ENCODE measurements around the gene OR5B2. TPM values are rescaled to one million over a fixed set of nuclear protein-coding genes. Genes with fewer than 3 reads are reported as not detected.

Gene OR5B2
- total RNA-seq, 2 donors from 2014 or later: not detected

- Histone ChIP-seq H3K36me3 (replicated peaks in 1 of 2; ENCODE audit: insufficient read depth in 1 of 2, low read depth in 2 of 2) (no peaks in the 10 kb centered on the region), H3K4me1 (no peaks in the 10 kb centered on the region), H3K9me3 (peaks cover 0 to 8% (median 0%) of the 10 kb centered on the region in 3 donors), H3K27me3 (no peaks in the 10 kb centered on the region), H3K4me3 (no peak overlapping the region), H3K27ac (no peak overlapping the region)
- intact Hi-C loops (cut with DNase I): no loop called here
- TF ChIP-seq POLR2A (IDR thresholded peaks at IDR 0.05): no peak
- TF ChIP-seq, protein P1, sequence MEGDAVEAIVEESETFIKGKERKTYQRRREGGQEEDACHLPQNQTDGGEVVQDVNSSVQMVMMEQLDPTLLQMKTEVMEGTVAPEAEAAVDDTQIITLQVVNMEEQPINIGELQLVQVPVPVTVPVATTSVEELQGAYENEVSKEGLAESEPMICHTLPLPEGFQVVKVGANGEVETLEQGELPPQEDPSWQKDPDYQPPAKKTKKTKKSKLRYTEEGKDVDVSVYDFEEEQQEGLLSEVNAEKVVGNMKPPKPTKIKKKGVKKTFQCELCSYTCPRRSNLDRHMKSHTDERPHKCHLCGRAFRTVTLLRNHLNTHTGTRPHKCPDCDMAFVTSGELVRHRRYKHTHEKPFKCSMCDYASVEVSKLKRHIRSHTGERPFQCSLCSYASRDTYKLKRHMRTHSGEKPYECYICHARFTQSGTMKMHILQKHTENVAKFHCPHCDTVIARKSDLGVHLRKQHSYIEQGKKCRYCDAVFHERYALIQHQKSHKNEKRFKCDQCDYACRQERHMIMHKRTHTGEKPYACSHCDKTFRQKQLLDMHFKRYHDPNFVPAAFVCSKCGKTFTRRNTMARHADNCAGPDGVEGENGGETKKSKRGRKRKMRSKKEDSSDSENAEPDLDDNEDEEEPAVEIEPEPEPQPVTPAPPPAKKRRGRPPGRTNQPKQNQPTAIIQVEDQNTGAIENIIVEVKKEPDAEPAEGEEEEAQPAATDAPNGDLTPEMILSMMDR (IDR thresholded peaks at IDR 0.05): no peak
- WGBS, 2 donors: 64 to 76% methylated on average over 6 of the region's 6 CpGs
- ATAC-seq: no peak
- no peak for DNase-seq
Measured at GRCh38 chr11:58446294-58446693, 18.4 kb upstream of the OR5B2 start.

DNA sequence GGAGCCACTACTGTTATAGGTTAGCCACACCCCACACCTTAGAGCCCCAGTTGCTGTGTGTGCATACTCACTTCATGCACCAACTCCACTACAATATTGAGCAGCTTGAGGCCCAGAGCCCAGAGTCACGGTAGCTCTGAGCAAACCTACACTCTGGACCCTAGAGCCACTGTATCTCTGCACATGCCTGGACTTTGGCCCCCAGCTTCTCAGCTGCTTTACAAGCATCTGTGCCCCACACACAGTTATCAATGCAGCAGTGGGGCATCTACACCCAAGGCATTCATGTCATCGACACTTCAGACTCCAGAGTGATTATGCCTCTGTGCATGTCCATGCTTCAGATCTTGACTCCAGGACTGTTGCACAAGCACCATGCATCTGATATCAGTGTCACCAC, 16.4 kb upstream of the OR5B2 start:
- no peak for TF ChIP-seq POLR2A (IDR thresholded peaks at IDR 0.05)
- TF ChIP-seq, protein P1 (IDR thresholded peaks at IDR 0.05): no peak
- no peaks in the 10 kb centered on the region for H3K27me3 ChIP-seq
- intact Hi-C loops (cut with DNase I): no loop called here
- H3K4me3 ChIP-seq: no peak overlapping the region
- 68% methylated on average over 2 of the region's 2 CpGs; no CpG with 5 or more reads in 1 of the 2 donors for WGBS, 2 donors
- ATAC-seq: no peak
- no peak overlapping the region for H3K27ac ChIP-seq
- no peaks in the 10 kb centered on the region for H3K36me3 ChIP-seq (replicated peaks in 1 of 2; ENCODE audit: insufficient read depth in 1 of 2, low read depth in 2 of 2)
- DNase-seq: no peak
- peaks cover 0 to 8% (median 0%) of the 10 kb centered on the region in 3 donors for H3K9me3 ChIP-seq
- H3K4me1 ChIP-seq: no peaks in the 10 kb centered on the region

DNA sequence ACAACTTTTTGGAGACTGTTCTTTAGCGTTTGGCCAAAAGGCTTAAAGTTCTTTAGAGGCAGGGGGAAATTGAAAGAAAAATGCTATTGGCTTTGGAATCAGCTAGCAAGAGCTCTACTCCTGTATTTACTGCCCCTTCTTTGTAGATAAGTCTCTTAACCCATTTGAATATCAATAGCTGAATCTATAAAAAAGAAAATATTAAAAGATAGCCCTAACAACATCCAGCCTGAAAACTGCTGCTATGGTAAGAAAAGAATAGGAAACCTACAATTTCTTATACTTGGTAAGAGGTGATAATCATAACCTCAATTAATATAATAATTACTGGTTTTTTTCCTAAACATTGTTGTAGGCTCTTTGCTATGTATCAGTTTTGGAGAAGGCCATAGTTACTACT, 14.2 kb upstream of the OR5B2 start, which contains the start of gene OR5B12:
Gene OR5B12, minus strand, starts transcription at position 101 of the 400 bp plus-strand sequence. CDS start 2,085 bp downstream, outside the sequence.
- intact Hi-C loops (cut with DNase I): no loop called here
- Histone ChIP-seq H3K9me3 (peaks cover 0 to 8% (median 0%) of the 10 kb centered on the region in 3 donors), H3K27me3 (no peaks in the 10 kb centered on the region), H3K4me1 (no peaks in the 10 kb centered on the region), H3K36me3 (replicated peaks in 1 of 2; ENCODE audit: insufficient read depth in 1 of 2, low read depth in 2 of 2) (no peaks in the 10 kb centered on the region), H3K27ac (no peak within 1 kb of the TSS), H3K4me3 (no peak within 1 kb of the TSS)
- TF ChIP-seq, protein P1 (IDR thresholded peaks at IDR 0.05): no peak
- no peak for TF ChIP-seq POLR2A (IDR thresholded peaks at IDR 0.05)
- ATAC-seq (no peak), DNase-seq (no peak)
- WGBS, 2 donors: 61 to 85% methylated on average over 1 of the region's 1 CpG

GRCh38 chr11:58438486-58438885, 10.6 kb upstream of the OR5B2 start:
- Histone ChIP-seq H3K27me3 (no peaks in the 10 kb centered on the region), H3K9me3 (no peaks in the 10 kb centered on the region), H3K4me1 (no peaks in the 10 kb centered on the region), H3K36me3 (replicated peaks in 1 of 2; ENCODE audit: insufficient read depth in 1 of 2, low read depth in 2 of 2) (no peaks in the 10 kb centered on the region), H3K27ac (no peak overlapping the region), H3K4me3 (no peak overlapping the region)
- intact Hi-C loops (cut with DNase I): no loop called here
- WGBS, 2 donors: 43 to 49% methylated on average over 4 of the region's 4 CpGs
- TF ChIP-seq, protein P1 (IDR thresholded peaks at IDR 0.05): no peak
- ATAC-seq (no peak), DNase-seq (no peak)

DNA sequence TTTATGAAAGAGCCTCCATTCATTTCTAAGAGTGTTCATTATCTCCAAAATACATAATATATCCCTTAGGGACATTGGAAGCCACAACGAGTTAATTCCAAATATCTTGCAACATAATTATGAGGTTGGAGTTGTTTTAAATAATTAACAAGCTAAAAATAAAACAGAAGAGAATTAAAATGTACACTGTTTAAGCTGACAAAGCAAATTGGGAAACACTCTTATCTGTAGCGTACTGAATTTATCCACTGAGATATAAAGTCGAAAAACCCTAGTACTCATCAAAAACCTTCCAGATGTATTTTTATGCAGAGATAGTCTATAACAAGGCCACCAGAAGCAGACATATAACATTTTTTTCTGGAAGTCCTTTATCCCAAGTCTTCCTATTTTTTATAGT, 6.3 kb upstream of the OR5B2 start:
- WGBS, 2 donors: 62 to 68% methylated on average over 3 of the region's 3 CpGs
- no peaks in the 10 kb centered on the region for H3K9me3 ChIP-seq
- no peaks in the 10 kb centered on the region for H3K27me3 ChIP-seq
- ATAC-seq (no peak), DNase-seq (no peak)
- H3K4me1 ChIP-seq: no peaks in the 10 kb centered on the region
- intact Hi-C loops (cut with DNase I): no loop called here
- H3K4me3 ChIP-seq: no peak overlapping the region
- no peak overlapping the region for H3K27ac ChIP-seq
- TF ChIP-seq, protein P1 (IDR thresholded peaks at IDR 0.05): no peak
- TF ChIP-seq POLR2A (IDR thresholded peaks at IDR 0.05): no peak
- no peaks in the 10 kb centered on the region for H3K36me3 ChIP-seq (replicated peaks in 1 of 2; ENCODE audit: insufficient read depth in 1 of 2, low read depth in 2 of 2)
